NCI-H345 treated with DMSO at 0.1 percent for 48 hours (cell line): ENCODE results near the gene ARL4D.
"Not testable (repeated sequence)": the region's sequence is repeated elsewhere in the genome, so short reads cannot be mapped to it uniquely, and the experiment has no call there.

ENCODE experiments used
- DNase-seq: peaks from one replicate; lab custom pipeline; 2025; ENCODE audit not compliant: unreplicated experiment; lab: John Stamatoyannopoulos, UW

Gene ARL4D

DNA sequence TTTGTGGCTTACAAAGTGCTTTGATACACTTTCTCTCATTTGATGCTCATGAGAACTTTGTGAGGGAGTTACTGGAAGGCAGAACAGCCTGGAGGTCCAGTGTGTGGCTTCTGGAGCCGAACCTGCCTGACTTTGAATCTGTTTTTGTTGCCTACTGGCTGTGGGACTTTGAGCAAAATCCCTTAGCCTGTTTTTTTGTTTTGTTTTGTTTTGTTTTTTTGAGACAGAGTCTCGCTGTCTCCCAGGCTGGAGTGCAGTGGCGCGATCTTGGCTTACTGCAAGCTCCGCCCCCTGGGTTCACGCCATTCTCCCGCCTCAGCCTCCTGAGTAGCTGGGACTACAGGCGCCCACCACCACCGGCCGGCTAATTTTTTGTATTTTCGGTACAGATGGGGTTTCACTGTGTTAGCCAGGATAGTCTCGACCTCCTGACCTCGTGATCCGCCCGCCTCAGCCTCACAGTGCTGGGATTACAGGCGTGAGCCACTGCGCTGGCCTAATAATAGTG lies 20.6 kb downstream of the ARL4D start:
- not testable (repeated sequence) for DNase-seq

DNA sequence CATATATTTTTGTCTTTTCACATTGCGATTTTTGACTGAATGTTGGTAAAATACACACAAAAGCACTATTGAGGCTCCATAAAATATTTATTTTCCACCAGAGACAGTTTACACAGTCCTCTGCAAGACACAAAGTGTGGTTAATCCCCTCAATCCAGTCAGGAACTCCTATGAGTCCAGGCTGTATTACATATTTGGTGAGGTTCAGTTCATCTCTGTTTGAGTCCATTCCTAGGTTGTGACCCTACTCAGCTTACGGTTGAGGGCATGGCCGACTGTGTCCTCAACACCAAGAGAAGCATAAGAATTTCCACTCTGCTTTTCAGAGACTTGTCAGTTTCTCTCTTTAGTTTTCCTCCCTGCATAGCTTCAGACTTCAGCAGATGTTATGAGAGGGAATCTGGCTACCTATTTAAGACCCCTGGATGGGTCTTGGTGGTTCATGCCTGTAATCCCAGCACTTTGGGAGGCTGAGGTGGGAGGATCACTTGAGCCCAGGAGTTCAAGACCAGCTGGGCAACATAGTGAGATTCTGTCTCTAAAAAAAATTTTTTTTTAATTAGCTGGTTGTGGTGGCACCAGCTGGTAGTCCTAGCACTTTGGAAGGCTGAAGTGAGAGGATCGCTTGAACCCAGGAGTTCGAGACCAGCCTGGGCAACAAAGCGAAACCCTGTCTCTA lies 25.1 kb downstream of the ARL4D start:
- DNase-seq = no peak

DNA sequence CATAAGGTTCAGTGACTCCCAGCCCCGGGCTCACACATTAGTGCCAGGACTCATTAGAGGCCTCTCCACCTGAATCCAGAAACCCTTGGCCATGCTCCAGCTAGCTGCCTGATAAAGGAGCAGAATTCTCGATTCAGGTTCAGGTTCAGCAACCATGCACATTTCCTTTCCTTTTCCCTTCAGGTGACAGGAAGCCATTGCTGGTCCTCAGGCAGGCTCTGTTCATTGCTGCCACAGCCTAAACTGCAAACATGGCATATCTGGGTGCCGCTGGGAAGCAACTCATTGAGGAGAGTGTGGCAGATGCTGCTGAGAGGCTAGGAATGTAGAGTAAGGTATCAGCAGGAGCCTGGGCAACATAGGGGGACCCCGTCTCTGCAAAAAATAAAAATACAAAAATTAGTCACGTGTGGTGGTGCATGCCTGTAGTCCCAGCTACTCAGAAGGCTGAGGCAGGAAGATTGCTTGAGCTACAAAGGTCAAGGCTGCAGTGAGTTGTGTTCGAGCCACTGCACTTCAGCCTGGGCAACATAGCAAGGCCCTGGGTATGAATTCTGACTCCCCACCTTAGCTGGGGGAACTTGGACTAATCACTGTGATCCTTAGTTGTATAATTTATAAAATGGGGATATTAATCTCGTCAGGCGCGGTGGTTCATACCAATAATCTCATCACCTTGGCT lies 28.7 kb downstream of the ARL4D start:
- no peak for DNase-seq

DNA sequence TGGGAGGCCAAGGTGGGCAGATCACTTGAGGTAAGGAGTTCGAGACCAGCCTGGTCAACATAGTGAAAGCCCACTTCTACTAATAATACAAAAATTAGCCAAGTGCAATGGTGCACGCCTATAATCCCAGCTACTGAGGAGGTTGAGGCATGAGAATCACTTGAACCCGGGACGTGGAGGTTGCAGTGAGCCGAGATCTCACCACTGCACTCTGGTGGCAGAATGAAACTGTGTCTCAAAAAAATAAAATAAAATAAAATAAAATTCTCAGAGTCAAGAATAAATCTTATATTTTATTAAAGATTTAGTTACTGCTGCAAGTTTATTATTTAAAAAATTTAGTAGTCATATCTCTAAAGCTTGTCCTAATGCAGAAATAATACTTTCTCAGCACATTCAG lies 29.7 kb downstream of the ARL4D start:
- no peak for DNase-seq

DNA sequence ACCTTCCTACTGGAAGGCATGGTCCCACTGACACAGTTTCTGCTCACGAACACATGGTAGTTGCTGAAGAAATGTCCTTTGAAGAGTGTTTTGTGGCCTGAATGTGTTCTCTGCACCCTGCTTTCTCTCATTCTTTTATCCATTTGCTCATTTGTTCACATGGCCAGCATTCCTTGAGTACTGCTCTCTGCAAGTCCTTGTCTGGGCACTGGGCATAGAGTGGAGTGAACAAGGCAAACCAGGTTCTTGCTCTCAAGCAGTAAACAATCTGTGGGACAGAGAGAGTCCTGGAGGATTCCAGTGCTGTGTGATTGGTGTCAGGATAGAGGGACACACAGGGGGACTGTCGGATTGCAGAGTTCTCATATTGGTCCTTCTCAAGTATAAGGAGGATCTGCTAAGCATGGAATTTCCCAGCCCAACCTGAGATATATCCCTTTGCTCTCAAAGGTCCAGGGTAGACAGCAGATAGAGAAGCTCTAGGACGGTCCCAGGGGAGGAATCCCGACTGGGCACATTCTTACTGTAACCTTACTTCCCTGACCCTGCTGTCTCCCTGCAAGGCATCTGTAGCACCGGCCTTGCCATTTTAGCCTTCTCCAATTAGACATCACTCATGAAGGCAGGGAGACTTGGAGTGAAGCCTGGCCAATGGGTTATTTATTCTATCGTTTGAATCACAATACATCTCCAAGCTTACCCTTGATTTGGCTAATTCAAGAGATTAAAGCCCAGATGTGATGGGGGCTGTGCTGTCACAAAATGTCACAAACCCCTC lies 32.3 kb downstream of the ARL4D start:
- no peak for DNase-seq

DNA sequence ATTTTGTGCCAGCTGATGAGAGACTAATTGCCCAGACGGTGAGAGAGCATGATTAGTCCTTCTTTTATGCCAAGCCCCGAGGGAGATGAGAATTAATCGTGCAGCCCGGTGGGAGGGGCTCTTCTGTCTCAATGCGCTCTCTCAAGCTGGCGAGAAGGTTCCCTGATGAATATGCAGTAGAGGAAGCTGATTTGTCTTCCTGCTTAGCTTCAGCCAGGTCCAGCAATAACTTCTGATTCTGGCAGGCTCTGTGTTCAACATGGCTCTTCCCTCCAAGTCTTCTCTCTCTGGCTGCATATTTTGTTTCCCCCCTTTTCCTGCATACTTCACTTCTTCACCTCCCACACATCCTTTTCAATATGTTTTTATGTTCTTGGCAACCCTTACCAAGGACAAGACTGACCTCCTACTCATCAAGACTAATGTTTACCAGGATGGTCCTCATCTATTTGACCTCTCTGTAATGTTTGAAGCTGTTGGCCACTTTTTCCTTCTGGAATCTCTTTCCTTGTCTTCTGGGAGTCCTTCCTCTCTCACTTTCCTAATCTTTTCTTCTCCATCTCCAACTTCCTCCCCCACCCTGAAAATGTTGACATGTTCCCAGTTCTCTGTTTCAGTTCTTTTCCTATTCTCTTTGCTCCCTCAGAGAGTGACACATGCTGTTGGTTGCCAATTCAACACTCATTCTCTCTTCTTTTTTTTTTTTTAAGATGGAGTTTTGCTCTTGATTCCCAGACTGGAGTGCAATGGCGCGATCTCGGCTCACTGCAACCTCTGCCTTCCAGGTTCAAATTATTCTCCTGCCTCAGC lies 33.1 kb downstream of the ARL4D start:
- no peak for DNase-seq

DNA sequence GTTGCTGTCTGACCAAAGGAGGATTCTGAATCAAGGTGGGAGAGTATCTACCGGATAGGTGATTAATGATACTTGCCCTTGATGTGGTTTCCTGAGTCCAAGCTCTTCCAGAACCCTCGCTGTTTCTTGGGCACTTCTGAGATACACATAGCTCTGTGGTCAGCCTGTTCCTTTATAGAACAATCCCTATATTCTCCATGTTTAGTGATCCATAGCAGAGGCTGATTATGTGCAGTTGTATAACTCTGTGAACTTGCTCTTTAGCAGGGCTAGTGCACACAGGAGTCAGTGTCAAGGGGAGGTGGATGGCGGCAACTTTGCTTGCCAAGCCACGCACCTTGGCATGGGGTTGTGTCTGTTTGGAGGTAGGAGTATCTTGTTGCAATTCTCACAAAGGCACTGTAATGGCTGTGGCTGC lies 36.1 kb downstream of the ARL4D start:
- no peak for DNase-seq

DNA sequence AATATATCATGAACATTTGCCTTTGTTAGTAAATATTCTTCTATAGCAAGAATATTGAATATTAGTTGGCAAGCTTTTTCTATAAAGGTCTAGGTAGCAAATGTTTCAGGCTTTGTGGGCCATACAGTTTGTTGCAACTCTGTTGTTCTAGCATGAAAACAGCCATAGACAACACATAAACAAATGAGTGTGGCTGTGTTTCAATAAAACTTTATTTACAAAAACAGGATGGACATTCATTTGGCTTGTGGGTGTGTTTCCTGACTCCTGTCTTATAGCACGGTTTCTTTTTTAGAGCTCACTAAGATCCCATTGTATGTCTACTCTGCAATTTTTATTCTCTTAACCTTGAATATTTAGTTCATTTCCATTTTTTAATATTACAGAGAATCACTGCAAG lies 39.0 kb downstream of the ARL4D start:
- no peak for DNase-seq

DNA sequence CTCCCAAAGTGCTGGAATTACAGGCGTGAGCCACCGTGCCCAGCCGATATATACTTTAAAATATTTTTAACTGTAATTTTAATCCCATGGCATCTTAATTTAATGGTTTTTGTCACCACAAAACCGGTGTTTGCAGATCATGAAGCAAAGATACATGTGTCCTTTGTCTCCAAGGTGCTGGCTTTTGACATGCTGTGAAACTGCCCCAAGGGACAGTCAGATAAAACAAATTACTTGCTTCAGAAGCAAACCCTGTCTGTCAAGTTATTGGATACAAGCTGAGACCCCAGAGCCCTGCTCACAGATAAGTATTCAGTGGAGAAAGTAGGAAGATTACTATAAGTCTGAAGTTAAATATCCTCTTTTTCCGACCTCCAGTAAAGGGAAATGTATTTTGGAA lies 39.8 kb downstream of the ARL4D start:
- no peak for DNase-seq

DNA sequence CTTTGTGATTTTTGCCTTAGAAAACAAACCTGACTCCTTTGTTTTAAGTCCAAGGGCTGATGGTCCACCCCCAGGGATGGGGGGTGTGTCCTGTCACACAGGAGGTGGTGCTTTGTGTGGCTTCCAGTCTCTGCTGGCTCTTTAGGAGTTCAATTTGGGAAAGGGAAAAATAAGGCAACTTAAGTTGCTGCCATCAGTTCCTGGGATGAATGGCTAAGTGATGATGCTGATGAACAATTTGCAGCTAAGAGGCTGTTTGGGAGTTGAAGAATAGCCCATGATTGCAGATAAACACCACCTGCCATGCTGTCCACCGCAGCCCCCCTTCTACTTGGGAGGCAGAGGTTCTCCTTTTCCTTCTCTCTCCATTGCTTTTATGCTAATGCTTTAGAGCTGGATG lies 40.2 kb downstream of the ARL4D start:
- DNase-seq = no peak

DNA sequence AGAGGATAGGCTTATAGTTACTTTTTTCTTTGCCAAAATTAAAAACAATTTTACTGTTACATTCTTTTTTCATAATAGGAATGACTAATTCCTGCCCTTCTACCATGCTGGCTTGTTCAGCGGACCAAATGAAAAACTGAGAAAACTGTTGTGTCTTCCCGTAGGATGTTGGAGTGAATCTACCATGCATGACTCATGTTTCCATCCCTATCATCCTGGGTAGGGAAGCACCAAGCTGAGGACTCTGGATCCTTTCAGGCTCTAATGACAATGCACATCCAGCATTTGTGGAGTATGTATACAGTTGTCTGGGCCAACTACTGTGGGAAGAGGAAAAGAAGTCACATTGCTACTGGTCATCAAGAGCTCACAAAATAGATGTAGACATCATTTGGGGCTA lies 43.9 kb downstream of the ARL4D start:
- no peak for DNase-seq

DNA sequence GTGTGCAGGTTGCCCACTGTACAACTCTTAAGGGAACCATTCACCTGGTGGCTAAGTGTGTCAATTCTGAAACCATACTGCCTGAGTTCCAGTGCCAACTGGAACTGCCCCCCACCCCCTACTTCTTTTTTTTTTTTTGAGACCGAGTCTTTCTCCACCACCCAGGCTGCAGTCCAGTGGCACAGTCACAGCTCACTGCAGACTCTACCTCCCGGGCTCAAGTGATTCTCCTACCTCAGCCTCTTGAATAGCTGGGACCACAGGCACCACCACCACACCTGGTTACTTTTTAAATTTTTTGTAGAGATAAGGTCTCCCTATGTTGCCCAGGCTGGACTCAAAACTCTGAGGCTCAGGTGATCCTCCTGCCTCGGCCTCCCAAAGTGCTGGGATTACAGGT lies 44.6 kb downstream of the ARL4D start:
- no peak for DNase-seq

DNA sequence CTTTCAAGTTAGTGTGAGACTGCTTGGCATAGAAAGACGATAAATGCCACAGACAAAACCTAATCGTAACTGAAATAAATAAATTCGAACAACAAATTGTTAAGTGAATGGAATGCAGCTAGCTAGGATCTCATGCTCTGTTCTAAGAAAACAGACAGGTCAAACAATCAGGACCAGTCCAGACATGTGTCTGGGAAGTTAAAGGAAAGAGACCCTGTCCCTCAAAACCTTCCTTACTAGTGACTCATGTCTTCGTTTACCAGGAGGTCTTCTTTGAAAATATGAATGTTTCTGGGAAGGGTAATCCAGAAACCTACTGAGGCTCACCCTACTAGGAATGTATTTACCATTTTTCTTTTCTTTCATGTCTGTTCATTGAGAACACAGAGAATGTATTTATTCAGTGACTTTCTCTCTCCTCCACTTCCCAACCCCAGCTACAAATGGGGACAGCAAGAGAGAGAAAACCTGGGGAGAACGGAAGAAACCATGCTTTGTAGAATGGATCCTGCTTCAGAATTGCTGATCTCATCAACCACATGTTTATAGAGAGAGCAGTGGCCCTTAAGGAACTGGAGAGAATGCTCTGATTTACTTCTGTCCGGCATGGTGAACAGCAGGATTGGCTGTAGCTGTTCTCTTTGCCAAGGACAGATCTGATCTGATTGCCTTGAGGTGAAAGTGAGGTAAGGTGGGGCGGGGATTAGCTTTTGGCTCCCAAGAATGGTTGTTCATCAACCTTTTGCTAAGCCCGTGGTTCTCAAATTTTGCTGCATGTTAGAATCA lies 45.6 kb downstream of the ARL4D start:
- no peak for DNase-seq

DNA sequence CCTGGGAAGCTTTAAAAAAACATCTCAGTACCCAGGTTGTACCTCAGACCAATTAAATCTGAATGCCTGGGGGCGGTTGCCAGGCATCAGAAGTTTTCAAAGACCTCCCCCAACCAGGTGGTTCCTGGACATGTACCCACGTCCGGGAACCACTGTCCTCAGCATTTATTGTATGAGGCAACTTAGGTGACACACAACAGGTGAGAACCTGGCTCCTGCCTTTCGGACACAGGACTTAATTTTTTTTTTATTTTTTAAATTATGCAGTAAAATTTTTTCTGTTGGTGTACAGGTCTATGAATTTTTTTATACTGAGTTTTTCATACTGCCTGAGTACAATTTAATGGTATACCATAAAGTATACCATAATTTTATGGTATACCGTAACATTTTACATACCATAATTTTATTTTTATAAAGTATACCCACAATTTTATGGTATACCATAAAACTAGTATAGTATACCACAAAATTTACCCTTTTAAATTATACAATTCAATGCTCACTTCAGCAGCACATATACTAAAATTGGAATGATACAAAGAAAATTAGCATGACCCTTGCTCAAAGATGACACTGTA lies 46.3 kb downstream of the ARL4D start:
- no peak for DNase-seq

DNA sequence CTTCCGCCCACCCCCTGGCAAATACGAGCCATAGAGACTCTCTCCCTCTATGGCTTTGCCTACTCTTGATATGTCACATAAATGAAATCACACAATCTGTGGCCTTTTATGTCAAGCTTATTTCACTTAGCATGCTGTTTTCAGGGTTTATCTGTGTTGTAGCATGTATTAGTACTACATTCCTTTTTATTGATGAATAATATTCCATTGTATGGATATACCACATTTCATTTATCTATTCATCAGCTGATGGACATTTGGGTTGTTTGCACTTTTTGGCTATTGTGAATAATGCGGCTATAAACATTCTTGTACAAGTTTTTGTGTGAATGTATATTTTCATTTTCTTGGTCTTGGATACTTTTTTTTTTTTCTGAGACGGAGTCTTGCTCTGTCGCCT lies 48.0 kb downstream of the ARL4D start:
- no peak for DNase-seq

DNA sequence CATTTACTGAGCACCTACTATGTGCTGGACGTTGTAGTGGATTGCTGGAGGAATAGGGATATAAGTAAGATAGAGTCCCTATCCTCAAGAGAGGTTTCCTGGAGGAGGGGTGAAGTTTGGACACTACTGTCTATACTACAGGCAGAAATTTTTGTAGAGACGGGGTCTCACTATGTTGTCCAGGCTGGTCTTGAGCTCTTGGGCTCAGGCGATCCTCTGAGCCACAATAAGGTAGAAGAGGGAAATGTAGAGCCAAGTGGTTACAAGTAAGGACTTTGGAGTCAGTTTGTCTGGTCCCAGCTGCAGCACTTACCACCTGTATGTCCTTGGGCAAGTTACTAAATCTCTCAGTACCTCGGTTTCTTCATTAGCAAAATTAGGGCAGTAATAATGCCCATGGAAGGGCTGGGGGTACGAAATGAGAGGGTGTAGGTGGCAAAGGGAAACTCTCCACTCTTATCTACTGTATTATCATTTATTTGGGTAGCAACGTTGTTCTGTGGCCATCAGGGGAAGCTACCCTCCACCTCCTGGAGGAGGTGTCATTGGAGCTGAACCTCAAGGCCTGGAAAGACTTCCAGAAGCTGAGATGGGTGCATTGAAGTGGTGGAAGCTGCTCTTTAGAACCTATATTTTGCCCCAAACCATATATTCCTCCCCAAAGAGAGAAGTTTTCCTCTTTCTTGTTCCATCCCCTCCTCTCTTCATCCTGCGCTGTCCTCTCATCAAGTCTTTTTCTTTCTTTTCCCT lies 50.1 kb downstream of the ARL4D start:
- DNase-seq = no peak

DNA sequence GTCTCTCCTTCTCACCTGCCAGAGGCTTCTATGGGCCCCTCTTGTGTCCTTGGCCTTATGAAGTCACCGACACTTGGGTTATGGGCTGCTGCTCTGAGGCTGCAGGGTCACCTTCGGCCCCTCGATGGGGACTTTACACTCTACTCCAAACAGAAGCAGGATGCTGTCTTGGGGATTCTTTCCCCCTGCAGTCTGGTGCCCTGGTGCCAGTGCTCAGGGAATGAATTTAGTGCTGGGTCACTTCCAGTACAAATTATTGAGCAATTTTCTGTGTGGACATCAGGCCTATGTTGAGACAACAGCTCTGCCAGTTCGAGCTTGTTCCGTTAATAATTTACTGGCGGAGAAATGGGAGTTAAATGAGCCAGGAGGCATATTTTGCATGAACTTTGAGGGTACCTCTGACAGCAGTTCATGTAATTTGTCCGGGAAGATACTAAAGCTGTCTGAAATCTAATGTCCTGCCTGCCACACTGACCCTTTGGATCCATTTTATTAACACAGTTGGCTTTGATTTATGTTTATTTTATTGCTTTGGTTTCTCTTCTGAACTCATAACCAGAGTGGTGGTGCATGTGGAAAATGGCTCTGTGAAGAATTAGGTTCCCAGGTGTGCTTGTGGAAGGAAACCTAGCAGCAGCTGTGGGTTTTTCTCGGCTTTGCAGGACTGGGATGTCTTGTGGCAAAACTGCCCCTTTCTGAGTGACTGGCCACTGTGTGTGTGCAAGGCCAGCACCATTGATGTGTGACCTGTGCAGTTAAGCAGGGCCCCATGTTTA lies 50.9 kb downstream of the ARL4D start:
- DNase-seq = no peak
